ENCODE data around the gene CCDC127. TPM values are rescaled to one million over a fixed set of nuclear protein-coding genes. Genes with fewer than 3 reads are reported as not detected.

CCDC127 gene
- total and polyA plus RNA-seq, 12 donors = 3.0 to 9.7 (median 6.5) TPM

- H3K9me3 ChIP-seq (replicated peaks in 1 of 3) = peaks cover 0 to under 1% (median 0%) of the 10 kb centered on the region in 3 donors
- no peak overlapping the region for H3K4me3 ChIP-seq
- no peaks in the 10 kb centered on the region for H3K36me3 ChIP-seq (replicated peaks in 1 of 2)
- no peaks in the 10 kb centered on the region for H3K4me1 ChIP-seq (replicated peaks in 1 of 2)
- no peaks in the 10 kb centered on the region for H3K27me3 ChIP-seq
- peak in 1 of 7 donors; percentile 15 for DNase-seq
- H3K27ac ChIP-seq = no peak overlapping the region
- 79 to 90% (median 87%) methylated on average over 8 of the region's 8 CpGs for WGBS, 4 donors
- intact Hi-C loops (cut with DNase I) = no loop called here
- no peak for TF ChIP-seq POLR2A (IDR thresholded peaks at IDR 0.05)
- no peak for TF ChIP-seq CTCF (IDR thresholded peaks at IDR 0.05)
These were observed 64.7 kb downstream of the CCDC127 start for GRCh38 chr5:153256-153655.

- intact Hi-C loops (cut with DNase I) = no loop called here
- DNase-seq = no peak
- H3K4me3 ChIP-seq = no peak overlapping the region
- 92 to 97% (median 95%) methylated on average over 6 of the region's 6 CpGs for WGBS, 4 donors
- TF ChIP-seq POLR2A (IDR thresholded peaks at IDR 0.05) (no peak), CTCF (IDR thresholded peaks at IDR 0.05) (no peak)
- H3K27me3 ChIP-seq = no peaks in the 10 kb centered on the region
- no peaks in the 10 kb centered on the region for H3K4me1 ChIP-seq (replicated peaks in 1 of 2)
- H3K27ac ChIP-seq = no peak overlapping the region
- H3K9me3 ChIP-seq (replicated peaks in 1 of 3) = peaks cover 0 to 9% (median 0%) of the 10 kb centered on the region in 3 donors
- H3K36me3 ChIP-seq (replicated peaks in 1 of 2) = no peaks in the 10 kb centered on the region
These were observed 65.9 kb downstream of the CCDC127 start for GRCh38 chr5:152077-152476.

GRCh38 chr5:150746-151145 lies 67.2 kb downstream of the CCDC127 start:
- WGBS, 4 donors = 80 to 88% (median 85%) methylated on average over 4 of the region's 4 CpGs
- no peaks in the 10 kb centered on the region for H3K4me1 ChIP-seq (replicated peaks in 1 of 2)
- H3K27me3 ChIP-seq = no peaks in the 10 kb centered on the region
- H3K4me3 ChIP-seq = no peak overlapping the region
- TF ChIP-seq CTCF (IDR thresholded peaks at IDR 0.05) = no peak
- TF ChIP-seq POLR2A (IDR thresholded peaks at IDR 0.05) = no peak
- no peak overlapping the region for H3K27ac ChIP-seq
- intact Hi-C loops (cut with DNase I) = no loop called here
- no peaks in the 10 kb centered on the region for H3K36me3 ChIP-seq (replicated peaks in 1 of 2)
- DNase-seq = no peak
- peaks cover 0 to 9% (median 0%) of the 10 kb centered on the region in 3 donors for H3K9me3 ChIP-seq (replicated peaks in 1 of 3)

GRCh38 chr5:149745-150485 lies 68.0 kb downstream of the CCDC127 start:
- Histone ChIP-seq H3K4me1 (replicated peaks in 1 of 2) (no peaks in the 10 kb centered on the region), H3K36me3 (replicated peaks in 1 of 2) (no peaks in the 10 kb centered on the region), H3K4me3 (no peak overlapping the region), H3K9me3 (replicated peaks in 1 of 3) (peaks cover 0 to 9% (median 0%) of the 10 kb centered on the region in 3 donors), H3K27ac (no peak overlapping the region), H3K27me3 (no peaks in the 10 kb centered on the region)
- TF ChIP-seq POLR2A (IDR thresholded peaks at IDR 0.05) = no peak
- no peak for TF ChIP-seq CTCF (IDR thresholded peaks at IDR 0.05)
- 75 to 82% (median 76%) methylated on average over 6 of the region's 6 CpGs for WGBS, 4 donors
- intact Hi-C loops (cut with DNase I) = no loop called here
- no peak for DNase-seq
